ENCODE results near the gene PODXL2. TPM values are rescaled to one million over a fixed set of nuclear protein-coding genes. Genes with fewer than 3 reads are reported as not detected.

The PODXL2 gene
- total RNA-seq, 1 donor from 2014 or later: 74.0 TPM

DNA sequence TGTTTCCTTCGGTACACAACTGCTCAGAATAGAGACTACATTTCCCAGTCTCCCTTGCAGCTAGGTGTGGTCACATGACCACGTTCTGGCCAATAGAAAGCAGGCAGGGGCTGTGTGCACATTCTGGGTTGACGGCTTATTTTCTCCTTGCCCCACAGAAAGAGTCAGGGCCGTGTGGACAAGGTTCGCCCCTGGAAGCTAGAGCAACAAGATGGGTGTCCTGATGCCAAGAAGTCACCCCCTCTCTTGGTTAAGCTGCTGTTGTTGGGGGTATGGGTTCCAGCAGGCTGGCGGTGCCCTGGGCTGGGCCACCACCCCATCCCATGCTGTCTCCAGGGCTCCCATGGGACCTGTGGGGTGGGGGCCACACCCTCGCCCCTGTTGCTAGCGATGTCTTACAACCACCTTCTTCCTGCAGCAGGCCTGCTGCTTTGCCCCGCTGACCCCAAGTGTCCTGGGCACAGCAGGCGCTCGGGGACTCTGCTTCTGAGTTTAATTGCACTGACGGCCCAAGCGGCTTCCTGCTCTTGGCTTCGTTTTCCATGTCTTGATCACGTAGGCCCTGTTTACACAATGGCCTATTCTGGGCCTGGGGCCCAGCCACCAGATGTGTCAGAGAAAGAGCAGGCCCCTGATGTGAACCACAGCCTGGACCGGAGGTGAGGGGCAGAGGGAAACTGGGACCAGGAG, 68.7 kb downstream of the PODXL2 start:
- TF ChIP-seq, protein P1, sequence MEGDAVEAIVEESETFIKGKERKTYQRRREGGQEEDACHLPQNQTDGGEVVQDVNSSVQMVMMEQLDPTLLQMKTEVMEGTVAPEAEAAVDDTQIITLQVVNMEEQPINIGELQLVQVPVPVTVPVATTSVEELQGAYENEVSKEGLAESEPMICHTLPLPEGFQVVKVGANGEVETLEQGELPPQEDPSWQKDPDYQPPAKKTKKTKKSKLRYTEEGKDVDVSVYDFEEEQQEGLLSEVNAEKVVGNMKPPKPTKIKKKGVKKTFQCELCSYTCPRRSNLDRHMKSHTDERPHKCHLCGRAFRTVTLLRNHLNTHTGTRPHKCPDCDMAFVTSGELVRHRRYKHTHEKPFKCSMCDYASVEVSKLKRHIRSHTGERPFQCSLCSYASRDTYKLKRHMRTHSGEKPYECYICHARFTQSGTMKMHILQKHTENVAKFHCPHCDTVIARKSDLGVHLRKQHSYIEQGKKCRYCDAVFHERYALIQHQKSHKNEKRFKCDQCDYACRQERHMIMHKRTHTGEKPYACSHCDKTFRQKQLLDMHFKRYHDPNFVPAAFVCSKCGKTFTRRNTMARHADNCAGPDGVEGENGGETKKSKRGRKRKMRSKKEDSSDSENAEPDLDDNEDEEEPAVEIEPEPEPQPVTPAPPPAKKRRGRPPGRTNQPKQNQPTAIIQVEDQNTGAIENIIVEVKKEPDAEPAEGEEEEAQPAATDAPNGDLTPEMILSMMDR (conservative IDR thresholded peaks at IDR 0.05): no peak
- DNase-seq (ENCODE audit: low read depth, low spot score): peak; percentile 47
- Mint-ChIP-seq H3K27me3 (ENCODE audit: low read depth) (no peaks in the 10 kb centered on the region), H3K27ac (ENCODE audit: unreplicated experiment) (peak overlapping the region; percentile 84), H3K4me3 (no peak overlapping the region), H3K9me3 (no peaks in the 10 kb centered on the region), H3K36me3 (ENCODE audit: low read depth) (no peaks in the 10 kb centered on the region), H3K4me1 (peaks cover 21% of the 10 kb centered on the region)

DNA sequence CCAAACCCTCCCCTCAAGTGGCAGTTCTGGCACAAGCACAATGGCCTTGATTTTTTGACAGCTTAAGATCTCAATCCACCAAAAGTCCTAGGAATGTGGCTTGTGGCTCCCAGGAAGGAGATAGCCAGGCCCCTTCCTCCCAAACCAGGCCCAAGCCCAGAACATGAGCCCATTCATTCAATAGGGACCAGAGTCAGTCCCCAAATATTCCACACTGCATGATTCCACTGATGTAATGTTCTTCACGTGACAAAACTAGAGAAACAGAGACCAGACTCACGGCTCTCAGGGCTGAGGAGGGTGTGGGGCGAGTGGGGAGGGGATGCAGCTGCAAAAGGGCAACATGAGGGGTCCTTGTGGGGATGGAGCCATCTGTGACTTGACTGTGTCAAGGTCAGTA, 69.3 kb downstream of the PODXL2 start:
- no peaks in the 10 kb centered on the region for H3K36me3 Mint-ChIP-seq (ENCODE audit: low read depth)
- no peak for DNase-seq (ENCODE audit: low read depth, low spot score)
- TF ChIP-seq, protein P1 (conservative IDR thresholded peaks at IDR 0.05): no peak
- peaks cover 21% of the 10 kb centered on the region for H3K4me1 Mint-ChIP-seq
- H3K4me3 Mint-ChIP-seq: no peak overlapping the region
- H3K9me3 Mint-ChIP-seq: no peaks in the 10 kb centered on the region
- no peaks in the 10 kb centered on the region for H3K27me3 Mint-ChIP-seq (ENCODE audit: low read depth)
- no peak overlapping the region for H3K27ac Mint-ChIP-seq (ENCODE audit: unreplicated experiment)

DNA sequence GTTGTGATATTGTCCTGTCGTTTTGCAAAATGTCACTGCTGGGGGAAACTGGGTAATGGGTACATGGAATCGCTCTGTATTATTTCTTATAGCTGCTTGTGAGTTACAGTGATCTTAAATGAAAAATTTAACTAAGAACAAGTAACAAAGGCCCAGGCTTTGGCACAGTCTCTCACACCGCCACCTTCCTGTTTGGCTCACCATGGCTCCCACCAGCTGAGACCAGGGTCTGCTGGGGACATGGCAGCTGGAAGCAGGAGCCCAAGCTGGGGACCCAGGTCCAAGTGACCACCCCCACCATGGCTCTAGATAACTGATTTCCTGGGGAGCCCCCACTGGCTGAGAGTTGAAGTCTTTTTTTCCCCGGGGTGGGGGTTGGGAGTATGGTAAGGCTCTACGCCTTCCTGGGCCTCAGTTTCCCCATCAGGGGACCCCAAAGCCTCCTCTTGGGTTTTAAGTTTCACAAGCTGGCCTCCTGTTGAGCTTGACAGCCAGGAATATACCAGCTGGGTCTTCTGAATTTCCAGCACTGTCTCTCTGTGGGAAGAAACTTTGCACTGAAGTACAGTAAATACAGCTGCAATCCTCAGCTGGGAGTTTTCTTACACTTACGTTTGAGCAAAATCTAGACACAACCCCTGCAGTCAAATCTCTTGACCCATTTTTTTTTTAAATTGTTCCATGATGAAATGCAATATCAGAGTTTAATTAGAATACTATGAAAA, 69.9 kb downstream of the PODXL2 start:
- Mint-ChIP-seq H3K27ac (ENCODE audit: unreplicated experiment) (no peak overlapping the region), H3K27me3 (ENCODE audit: low read depth) (no peaks in the 10 kb centered on the region), H3K4me1 (peaks cover 21% of the 10 kb centered on the region)

DNA sequence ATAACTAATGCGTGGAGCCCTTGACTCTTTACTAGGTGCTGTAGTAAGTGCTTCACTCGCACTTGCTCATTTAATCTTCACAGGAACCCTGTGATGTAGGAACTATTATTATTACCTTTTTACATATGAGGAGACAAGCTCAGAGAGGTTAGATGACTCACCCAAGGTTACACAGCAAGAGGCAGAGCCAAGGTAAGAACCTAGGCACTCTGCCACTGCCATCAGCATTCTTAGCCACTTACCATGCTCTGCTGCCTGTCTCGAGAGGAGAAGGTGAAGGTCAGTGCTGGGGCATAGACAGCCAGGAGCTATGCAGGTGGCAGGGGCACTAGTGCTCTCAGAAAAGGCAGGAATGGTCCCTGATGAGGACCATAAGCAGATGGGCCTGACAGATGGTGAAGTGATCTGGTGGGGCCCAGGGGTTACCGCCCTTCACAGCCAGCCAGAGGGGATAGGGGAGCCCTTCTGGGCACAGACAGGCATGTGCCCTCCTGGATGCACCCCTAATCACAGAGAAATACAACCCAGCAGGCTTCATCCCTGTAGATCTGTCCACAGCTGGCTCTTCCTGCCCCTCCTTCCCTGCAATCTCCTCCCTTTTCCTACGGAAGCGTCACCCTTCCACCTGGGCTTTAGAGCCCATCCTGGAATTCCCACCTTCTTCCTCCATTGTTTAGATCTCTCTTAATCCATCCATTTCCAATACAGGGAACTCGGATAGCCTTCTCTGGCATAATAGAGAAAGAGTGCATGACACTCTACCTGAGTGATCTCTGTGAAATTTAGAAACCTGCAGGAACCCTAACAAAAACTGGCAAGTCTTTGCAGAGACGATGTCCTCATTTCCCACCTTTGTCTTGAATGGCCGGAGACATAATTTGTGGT, 70.7 kb downstream of the PODXL2 start:
- H3K9me3 Mint-ChIP-seq: peaks cover 8% of the 10 kb centered on the region
- TF ChIP-seq, protein P1 (conservative IDR thresholded peaks at IDR 0.05): no peak
- no peak overlapping the region for H3K27ac Mint-ChIP-seq (ENCODE audit: unreplicated experiment)
- peaks cover 21% of the 10 kb centered on the region for H3K4me1 Mint-ChIP-seq
- peaks cover 6% of the 10 kb centered on the region for H3K36me3 Mint-ChIP-seq (ENCODE audit: low read depth)
- H3K4me3 Mint-ChIP-seq: no peak overlapping the region
- DNase-seq (ENCODE audit: low read depth, low spot score): no peak
- no peaks in the 10 kb centered on the region for H3K27me3 Mint-ChIP-seq (ENCODE audit: low read depth)

More for the DNA sequence above, 69.9 kb downstream of the PODXL2 start:
- TF ChIP-seq, protein P1 (conservative IDR thresholded peaks at IDR 0.05): no peak
- peaks cover 5% of the 10 kb centered on the region for H3K9me3 Mint-ChIP-seq
- no peak for DNase-seq (ENCODE audit: low read depth, low spot score)
- peaks cover 3% of the 10 kb centered on the region for H3K36me3 Mint-ChIP-seq (ENCODE audit: low read depth)
- H3K4me3 Mint-ChIP-seq: no peak overlapping the region

DNA sequence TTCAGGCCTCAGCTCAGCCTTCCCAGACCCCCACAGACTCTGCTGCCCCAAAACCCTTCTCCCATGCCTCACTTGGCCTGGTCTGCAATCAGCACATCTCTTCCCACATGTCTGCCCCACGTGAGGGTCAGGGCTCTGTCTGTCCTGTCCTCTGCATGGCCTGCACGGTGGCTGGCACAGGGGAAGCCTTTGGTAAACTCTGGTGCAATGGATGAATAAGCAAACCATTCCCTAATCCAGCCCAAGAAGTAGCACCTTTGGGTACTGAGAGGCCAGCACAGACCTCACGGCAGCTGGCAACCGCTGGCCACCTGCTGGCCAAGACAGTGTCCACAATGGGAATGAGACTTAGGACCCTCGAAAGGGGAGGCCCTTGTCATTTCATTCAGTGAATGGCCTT, 71.4 kb downstream of the PODXL2 start:
- Mint-ChIP-seq H3K36me3 (ENCODE audit: low read depth) (peaks cover 6% of the 10 kb centered on the region), H3K4me3 (no peak overlapping the region), H3K4me1 (peaks cover 21% of the 10 kb centered on the region), H3K27ac (ENCODE audit: unreplicated experiment) (no peak overlapping the region), H3K27me3 (ENCODE audit: low read depth) (no peaks in the 10 kb centered on the region), H3K9me3 (peaks cover 10% of the 10 kb centered on the region)
- TF ChIP-seq, protein P1 (conservative IDR thresholded peaks at IDR 0.05): no peak
- no peak for DNase-seq (ENCODE audit: low read depth, low spot score)

All from neural crest cell (in vitro differentiated cells).